HG02642 (cell line): Measurements from ENCODE around the gene PDLIM4.
A peak's percentile ranks its signal among the peaks of the same experiment; 100 is the strongest.

Experiments used
- ATAC-seq: cut with Tn5 transposase; IDR thresholded peaks from one replicate; pipeline ENCODE4 v1.9.1; 2021; ENCODE audit warnings: mild to moderate bottlenecking; ENCODE audit not compliant: unreplicated experiment, poor library complexity

Gene PDLIM4

DNA sequence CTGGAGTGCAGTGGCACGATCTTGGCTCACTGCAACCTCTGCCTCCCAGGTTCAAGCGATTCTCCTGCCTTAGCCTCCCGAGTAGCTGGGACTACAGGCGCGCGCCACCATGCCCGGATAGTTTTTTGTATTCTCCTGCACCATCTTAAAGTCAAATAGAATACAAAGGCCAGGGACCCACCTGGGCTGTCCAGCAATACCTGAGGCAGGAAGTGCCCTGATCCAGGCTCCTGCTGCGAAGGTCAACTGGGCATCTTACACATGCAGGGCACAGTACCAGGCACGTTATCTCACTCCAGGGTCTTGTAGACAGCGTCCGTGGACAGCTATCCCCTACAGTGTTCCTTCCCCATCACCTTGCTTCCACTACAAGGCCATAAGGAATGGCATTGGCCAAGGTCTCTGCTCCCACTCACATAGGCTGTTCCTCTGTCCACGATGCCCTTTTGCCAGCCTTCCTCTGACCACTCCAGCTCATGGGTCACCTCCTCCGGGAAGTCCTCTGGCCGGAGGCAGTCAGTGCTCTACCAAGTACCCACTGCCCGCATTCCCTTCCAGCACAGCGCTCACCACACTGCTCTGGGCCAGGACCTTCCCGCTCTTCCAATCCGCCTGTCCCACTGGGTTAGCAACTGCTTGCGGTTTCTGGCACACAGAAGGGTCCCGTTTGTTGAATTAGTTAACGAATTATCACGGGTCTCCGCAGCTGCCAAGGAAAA, 30.8 kb upstream of the PDLIM4 start:
- no peak for ATAC-seq

DNA sequence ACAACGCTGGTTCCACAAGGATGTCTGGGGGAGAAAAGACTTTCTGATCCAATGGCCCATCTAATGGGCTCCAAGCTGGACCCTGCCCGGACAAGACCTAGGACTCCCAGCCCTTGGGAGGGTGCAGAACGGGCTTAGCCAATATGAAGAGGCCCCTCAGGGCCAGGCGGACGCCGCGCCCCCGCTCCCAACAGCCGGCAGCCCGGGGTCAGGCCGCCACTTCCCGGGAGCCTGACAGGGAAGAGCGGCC, 30.3 kb upstream of the PDLIM4 start:
- no peak for ATAC-seq

- ATAC-seq, result peak; percentile 94
Observed at GRCh38 chr5:132227485-132228240, 29.8 kb upstream of the PDLIM4 start, which contains the start of gene P4HA2. Gene P4HA2, minus strand, starts transcription at chr5:132227853. Its CDS starts 9,227 bp downstream, at chr5:132218626.

DNA sequence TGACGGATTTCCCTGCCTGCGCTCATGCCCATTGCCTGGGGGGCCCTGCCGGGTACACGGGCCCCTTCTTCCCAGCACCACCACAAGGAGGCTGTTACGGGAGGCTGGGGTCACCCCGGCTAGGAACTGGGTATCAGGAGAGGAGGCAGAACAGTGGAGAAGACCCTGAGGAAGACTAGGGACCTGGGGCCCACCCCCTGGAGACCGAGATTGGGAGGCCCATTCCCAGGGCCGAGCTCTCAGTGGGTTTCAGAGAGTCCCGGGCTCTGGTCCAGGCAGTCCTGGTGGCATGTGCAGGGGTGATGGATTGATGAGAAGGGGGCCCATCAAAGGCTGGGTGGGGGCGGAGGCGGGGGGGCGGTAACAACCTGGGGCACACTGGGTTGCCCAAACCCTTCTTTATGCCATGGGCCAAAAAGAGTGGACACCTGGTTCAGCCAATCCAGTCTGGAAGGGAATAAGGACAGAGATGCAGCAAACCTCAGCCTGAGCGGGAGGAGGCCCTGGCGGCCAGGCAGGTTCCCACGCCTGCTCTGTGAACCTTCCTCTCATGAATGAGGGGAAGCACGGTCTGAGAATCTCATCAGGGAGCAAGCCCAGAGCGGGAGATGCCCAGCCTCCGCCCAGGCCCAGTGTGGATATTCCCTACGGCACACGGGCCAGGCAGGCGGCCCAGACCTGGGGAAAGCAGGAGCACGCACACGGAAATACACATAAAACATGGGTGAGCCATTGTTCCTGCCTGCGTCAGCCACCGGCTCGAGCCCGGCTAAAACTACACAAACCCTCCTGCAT, 29.1 kb upstream of the PDLIM4 start:
- ATAC-seq, result no peak

GRCh38 chr5:132229236-132229635, 28.3 kb upstream of the PDLIM4 start:
- ATAC-seq, result no peak

DNA sequence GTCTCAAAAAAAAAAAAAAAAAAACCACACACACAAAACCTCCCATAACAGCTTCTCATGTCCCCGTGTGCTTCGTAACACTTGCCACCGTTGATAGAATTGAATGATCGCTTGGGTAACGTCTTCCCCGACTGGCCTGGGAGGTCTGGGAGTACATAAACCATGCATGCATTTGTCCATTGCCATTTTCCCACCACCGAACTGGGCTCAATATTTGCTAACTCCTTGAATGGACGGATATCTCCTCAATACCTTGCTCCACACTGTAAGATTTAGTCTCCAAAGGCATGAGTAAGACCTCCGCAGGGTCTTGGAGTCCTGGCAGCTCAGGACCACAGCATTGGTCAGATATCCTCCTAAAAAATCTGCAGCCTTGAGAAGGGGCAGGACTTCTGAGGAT, 26.6 kb upstream of the PDLIM4 start:
- no peak for ATAC-seq

GRCh38 chr5:132232465-132232864, 25.0 kb upstream of the PDLIM4 start:
- no peak for ATAC-seq

DNA sequence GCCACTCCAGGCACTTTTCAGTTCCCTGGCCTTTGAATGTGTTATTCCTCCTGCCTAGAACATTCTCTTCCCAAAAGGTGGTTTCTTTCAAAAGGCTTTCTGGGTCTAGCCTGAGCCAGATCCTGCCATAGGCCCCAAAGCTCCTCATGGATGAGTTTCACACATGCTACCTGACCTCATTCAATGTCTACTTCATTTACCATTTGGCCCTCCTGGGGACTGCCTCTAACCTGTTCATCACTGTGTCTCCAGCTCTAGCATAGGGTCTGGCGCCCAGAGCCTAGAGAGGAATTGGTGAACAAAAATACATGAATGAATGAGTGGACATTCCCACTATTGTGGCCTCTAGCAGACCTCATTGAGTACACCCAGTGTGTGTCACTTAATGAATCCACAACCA, 24.4 kb upstream of the PDLIM4 start:
- ATAC-seq, result no peak

DNA sequence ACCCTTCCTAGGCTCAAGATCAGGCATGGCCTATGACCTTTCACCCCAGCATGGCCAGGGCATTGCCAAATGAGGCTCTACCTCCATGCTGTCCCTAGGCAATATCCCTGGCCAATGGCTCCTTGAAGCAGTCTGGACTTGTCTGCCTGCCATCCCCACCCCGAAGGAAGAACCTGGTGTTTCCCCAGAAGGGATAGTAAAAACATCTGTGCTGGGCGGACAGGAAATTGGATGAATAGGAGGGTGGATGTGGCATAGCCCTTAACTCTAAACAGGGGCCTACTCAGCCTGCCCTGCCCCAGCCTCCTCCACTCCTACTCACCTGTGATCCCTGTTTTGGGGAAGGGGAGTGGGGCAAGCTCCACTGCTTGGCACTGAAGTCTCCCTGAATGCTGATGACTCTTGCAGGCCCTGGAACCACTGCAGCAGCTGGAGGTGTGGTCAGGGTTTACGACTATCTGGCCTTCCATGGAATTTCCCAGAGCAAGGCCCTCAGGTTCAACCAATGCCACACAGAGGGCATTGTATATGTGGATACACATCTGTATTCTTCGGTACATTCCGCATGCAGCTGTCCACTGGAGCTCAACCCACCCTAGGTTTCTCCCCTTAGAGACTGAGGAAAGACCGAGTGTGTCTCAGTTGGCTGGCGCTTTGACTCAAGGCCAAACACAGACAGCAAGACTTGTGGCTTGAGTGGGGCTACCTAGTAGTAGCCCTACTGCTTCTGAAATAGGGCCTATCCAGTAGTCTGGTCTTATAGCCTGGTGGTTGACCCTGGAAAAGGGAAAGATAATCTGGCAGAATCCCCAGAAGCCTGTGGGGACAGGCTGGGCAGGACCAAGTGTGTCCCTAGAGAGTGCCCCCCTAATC, 23.4 kb upstream of the PDLIM4 start:
- ATAC-seq, result no peak

- no peak for ATAC-seq
Observed at GRCh38 chr5:132234684-132235062, 22.8 kb upstream of the PDLIM4 start.

DNA sequence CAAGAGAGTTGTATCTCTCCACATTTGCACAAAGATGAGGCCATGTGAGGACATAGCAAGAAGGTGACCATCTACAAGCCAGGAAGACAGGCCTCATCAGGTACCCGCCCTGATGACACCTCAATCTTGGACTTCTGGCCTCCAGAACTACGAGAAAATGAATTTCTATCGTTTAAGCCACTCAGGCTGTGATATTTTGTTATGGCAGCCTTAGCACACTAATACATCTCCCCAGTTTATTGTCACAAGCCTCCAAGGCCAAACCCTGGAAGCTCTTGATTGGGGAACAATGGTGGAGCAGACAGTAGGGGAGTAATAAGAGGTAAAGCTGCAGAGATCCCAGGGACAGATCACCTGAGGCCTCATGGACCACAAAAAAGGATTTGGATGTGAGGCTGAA, 22.2 kb upstream of the PDLIM4 start:
- ATAC-seq, result no peak

DNA sequence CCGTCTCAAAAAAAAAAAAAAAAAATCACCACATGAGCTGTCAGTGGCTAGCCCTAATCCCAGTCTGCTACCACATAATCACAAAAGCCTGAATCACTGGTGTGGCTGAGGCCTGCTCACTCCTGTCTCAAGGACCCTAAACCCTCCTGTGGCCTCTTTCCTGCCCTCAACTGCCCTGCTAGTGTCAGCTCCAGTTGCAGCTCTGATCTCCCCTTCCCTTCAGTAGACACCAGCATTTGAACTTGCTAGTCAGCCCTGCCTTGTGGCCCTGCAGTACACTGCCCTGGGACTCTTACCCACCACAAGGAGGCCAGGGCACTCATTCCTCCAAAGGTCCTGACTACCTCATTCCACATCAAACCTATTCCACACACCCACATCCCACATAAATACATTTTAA, 20.4 kb upstream of the PDLIM4 start:
- ATAC-seq, result no peak

- ATAC-seq, result no peak
Observed at GRCh38 chr5:132237670-132238069, 19.8 kb upstream of the PDLIM4 start.

DNA sequence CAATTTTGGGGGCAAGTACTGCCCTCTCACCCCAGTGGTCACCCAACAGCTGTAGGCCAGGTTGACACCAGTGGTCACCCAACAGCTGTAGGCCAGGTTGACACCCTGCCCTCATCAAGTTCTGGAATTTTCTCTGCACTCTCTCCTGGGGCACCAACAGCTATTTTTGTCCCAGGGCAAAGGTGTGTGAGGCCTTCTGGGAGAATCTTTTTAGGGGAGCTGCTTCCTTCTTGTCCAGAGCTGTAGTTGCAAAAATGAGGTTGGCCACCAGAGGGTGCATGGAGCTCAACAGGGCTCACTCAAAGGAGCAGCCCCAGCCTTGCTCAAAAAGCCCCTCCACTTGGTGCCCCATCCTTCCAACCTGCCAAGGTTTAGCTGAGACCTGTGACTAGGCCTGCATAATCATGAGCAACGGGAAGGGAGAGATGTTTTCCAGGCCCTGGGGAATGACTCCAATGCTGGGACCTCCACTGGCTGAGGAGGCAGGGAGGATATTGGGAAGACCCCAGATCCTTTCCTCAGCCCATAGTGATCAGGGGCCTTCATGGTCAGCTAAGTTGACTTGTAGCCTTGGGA, 19.2 kb upstream of the PDLIM4 start:
- ATAC-seq, result peak; percentile 85

DNA sequence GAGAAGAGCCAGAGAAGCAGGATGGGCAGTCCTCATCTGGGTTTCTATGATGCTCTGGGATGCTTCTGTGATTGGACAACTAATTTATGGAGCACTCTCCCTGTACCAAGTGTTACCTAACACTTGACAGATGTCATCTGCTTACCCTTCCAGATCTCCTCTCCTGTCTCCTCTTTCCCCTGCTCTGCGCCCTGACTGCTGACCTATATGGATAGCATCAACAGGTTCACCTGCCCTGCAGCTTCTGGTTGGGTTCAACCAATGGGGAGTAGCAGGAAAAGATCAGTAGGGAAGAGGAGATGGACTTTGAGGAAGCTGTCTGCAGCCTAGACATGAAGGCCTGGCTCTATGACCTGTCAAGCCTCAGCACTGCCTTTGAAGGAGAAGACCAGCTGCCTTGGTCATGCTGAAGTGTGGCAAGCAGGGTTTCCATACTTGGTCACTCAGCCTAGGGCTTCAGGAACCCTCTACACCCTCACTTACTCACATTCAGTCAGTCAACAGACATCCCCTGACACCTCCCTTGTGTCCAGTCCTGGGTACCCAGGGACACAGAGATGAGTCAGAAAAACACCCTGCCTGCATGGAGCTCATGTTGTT, 18.5 kb upstream of the PDLIM4 start:
- no peak for ATAC-seq

GRCh38 chr5:132239776-132240175, 17.7 kb upstream of the PDLIM4 start:
- no peak for ATAC-seq

DNA sequence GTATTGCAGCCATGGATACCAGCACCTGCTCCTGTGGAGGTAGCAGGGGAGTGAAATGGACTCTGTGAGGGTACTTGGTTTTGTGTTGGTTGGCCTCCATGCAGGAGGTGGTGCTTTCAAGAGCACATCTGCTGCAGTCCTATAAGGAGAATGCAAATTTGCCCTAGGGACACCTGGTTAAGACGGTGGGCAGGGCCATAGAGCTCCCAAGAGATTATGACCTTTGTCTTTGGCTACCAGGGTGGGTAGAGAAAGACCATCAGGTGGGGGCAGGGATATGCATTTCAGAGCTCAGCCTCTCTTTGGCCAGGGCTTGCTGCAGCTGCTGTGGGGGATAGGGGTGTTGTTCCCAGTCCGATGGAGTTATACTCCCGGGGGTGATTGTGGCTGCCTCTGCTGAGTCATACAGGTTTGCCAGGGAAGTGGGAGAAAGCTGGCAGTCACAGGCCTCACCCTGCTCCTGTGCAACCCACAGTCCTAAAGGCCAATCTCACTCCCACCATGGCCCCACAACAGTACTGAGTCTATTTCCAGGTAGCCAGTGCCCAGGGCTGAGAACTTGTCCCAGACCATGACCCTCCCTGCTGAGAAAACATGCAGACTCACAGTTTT, 14.0 kb upstream of the PDLIM4 start:
- ATAC-seq, result no peak

- no peak for ATAC-seq
Observed at GRCh38 chr5:132245593-132245992, 11.9 kb upstream of the PDLIM4 start.

DNA sequence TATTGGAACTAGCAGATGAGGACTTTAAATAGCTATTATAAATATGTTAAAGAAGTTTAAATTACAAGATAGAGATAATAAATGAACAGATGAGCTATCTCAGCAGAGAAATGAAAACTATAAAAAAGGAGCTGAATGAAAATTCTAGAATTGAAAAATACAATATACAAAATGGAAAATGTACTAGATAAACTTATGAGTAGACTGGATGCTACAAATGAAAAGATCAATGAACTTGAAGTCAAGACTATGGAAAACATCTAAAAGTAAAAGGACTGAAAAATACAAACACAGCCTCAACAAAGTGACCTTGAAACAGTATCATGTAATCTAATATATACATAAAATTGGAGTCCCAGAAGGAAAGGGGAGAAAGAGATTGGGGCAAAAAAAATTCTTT, 10.7 kb upstream of the PDLIM4 start:
- no peak for ATAC-seq
